ENCODE data around the gene RAB38.

DNA sequence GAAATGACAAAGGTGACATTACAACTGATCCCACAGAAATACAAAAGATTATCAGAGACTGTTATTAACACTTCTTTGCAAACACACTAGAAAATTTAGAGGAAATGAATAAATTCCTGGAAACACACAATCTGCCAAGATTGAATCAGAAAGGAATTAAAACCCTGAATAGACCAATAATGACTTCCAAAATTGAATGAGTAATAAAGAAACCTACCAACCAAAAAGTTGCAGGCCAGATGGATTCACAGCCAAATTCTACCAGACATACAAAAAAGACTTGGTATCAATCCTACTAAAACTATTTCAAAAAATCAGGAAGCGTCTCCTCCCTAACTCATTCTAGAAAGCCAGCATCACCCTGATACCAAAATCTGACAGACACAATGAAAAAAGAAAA, 17.2 kb downstream of the RAB38 start:
- TF ChIP-seq POLR2AphosphoS5 (IDR thresholded peaks at IDR 0.05) (no peak), POLR2A (IDR thresholded peaks at IDR 0.05) (no peak), EP300 (IDR thresholded peaks at IDR 0.05) (no peak)
- TF ChIP-seq, protein P1, sequence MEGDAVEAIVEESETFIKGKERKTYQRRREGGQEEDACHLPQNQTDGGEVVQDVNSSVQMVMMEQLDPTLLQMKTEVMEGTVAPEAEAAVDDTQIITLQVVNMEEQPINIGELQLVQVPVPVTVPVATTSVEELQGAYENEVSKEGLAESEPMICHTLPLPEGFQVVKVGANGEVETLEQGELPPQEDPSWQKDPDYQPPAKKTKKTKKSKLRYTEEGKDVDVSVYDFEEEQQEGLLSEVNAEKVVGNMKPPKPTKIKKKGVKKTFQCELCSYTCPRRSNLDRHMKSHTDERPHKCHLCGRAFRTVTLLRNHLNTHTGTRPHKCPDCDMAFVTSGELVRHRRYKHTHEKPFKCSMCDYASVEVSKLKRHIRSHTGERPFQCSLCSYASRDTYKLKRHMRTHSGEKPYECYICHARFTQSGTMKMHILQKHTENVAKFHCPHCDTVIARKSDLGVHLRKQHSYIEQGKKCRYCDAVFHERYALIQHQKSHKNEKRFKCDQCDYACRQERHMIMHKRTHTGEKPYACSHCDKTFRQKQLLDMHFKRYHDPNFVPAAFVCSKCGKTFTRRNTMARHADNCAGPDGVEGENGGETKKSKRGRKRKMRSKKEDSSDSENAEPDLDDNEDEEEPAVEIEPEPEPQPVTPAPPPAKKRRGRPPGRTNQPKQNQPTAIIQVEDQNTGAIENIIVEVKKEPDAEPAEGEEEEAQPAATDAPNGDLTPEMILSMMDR (IDR thresholded peaks at IDR 0.05), result no peak
